HepG2 (cell line): Measurements from ENCODE around the gene NDOR1. TPM values are rescaled to one million over a fixed set of nuclear protein-coding genes. Genes with fewer than 3 reads are reported as not detected.
A peak's percentile ranks its signal among the peaks of the same experiment; 100 is the strongest.

Experiments
- DZIP1 ChIP-seq: sonication (generic); formaldehyde crosslinking; IDR thresholded peaks from 2 replicates; pipeline ENCODE4 v1.5.0; 2020; ENCODE audit warnings: mild to moderate bottlenecking, missing genetic modification reagents
- EED ChIP-seq: sonication (generic); formaldehyde crosslinking; IDR thresholded peaks from 2 replicates; pipeline ENCODE4 v1.5.0; 2020; ENCODE audit warnings: mild to moderate bottlenecking, missing genetic modification reagents
- JDP2 ChIP-seq: sonication (generic); formaldehyde crosslinking; IDR thresholded peaks from 2 replicates; pipeline ENCODE4 v1.8.1; 2022; ENCODE audit warnings: missing genetic modification reagents, borderline replicate concordance
- MAFG ChIP-seq: sonication (generic); formaldehyde crosslinking; IDR thresholded peaks from 2 replicates; pipeline ENCODE4 v1.5.1; 2020; ENCODE audit warnings: mild to moderate bottlenecking, missing genetic modification reagents
- PHF20 ChIP-seq: sonication (generic); formaldehyde crosslinking; IDR thresholded peaks from 2 replicates; pipeline ENCODE4 v1.5.0; 2020; ENCODE audit warnings: mild to moderate bottlenecking, missing genetic modification reagents
- PTBP1 ChIP-seq: fragments of 200-400 bp; formaldehyde crosslinking; IDR thresholded peaks from 2 replicates; pipeline ENCODE4 v1.6.1; 2018; ENCODE audit warnings: low read length, low read depth; ENCODE audit not compliant: poor library complexity, severe bottlenecking
- SMARCE1 ChIP-seq: fragments of 450-650 bp; IDR thresholded peaks from 2 replicates; pipeline ENCODE4 v1.6.1; 2017; ENCODE audit warnings: borderline replicate concordance
- ZC3H4 ChIP-seq: sonication (generic); formaldehyde crosslinking; IDR thresholded peaks from 2 replicates; pipeline ENCODE4 v1.4.0; 2020; ENCODE audit warnings: missing genetic modification reagents, borderline replicate concordance
- ZNF101 ChIP-seq: sonication (generic); formaldehyde crosslinking; IDR thresholded peaks from 2 replicates; pipeline ENCODE4 v1.4.0; 2020; ENCODE audit warnings: mild to moderate bottlenecking, low read depth, missing genetic modification reagents, borderline replicate concordance
- ZNF260 ChIP-seq: sonication (generic); formaldehyde crosslinking; IDR thresholded peaks from 2 replicates; pipeline ENCODE4 v1.4.0; 2020; ENCODE audit warnings: missing genetic modification reagents, low read depth, mild to moderate bottlenecking, borderline replicate concordance
- ZNF3 ChIP-seq: IDR thresholded peaks from 2 replicates; pipeline ENCODE4 v1.7.0; 2017; ENCODE audit warnings: inconsistent platforms
- ZNF317 ChIP-seq: sonication (generic); formaldehyde crosslinking; IDR thresholded peaks from 2 replicates; pipeline ENCODE4 v1.5.0; 2020; ENCODE audit warnings: mild to moderate bottlenecking, missing genetic modification reagents
- ZNF430 ChIP-seq: sonication (generic); formaldehyde crosslinking; IDR thresholded peaks from 2 replicates; pipeline ENCODE4 v1.9.0; 2021; ENCODE audit warnings: mild to moderate bottlenecking, missing genetic modification reagents
- ZNF552 ChIP-seq: sonication (generic); formaldehyde crosslinking; IDR thresholded peaks from 2 replicates; pipeline ENCODE4 v1.9.0; 2022; ENCODE audit warnings: missing genetic modification reagents, mild to moderate bottlenecking, borderline replicate concordance
- ZNF713 ChIP-seq: sonication (generic); formaldehyde crosslinking; IDR thresholded peaks from 2 replicates; pipeline ENCODE4 v1.4.0; 2020; ENCODE audit warnings: mild to moderate bottlenecking, missing genetic modification reagents
- polyA plus RNA-seq, 8 experiments: library from polyadenylated mRNA; depleted of rRNA in 3 of 8; stranded (reverse) in 7 of 8; unstranded in 1 of 8; fragments of >200 nt; fragmentation: Illumina TruSeq in 4 of 8; extraction: Trizol in 4 of 8; gene quantifications; 2 replicates each; pipeline versions ENCODE4 v1.2.1 to v1.2.3, GENCODE V29; 2011 to 2016; ENCODE audit warnings: low read depth in 4 of 8, missing spikeins in 1 of 8, mixed read lengths in 1 of 8; ENCODE audit not compliant: insufficient read depth in 1 of 8
- total RNA-seq, 5 experiments: library from RNA; depleted of rRNA; stranded (reverse); fragments of >200 nt; fragmentation: Illumina TruSeq; extraction: Trizol; gene quantifications; 2 replicates each; pipeline ENCODE4 v1.2.3, GENCODE V29; 2016; ENCODE audit warnings: low read depth in 1 of 5
- TF ChIP-seq, protein P1 (sequence below): sonication (generic); formaldehyde crosslinking; IDR thresholded peaks from 2 replicates; pipeline ENCODE4 v1.8.1; 2023; ENCODE audit warnings: mild to moderate bottlenecking, moderate library complexity, missing genetic modification reagents
- TF ChIP-seq, protein P2 (sequence below): sonication (generic); formaldehyde crosslinking; IDR thresholded peaks from 2 replicates; pipeline ENCODE4 v1.5.0; 2020; ENCODE audit warnings: missing genetic modification reagents, mild to moderate bottlenecking, borderline replicate concordance
- TF ChIP-seq, protein P3 (sequence below): sonication (generic); formaldehyde crosslinking; conservative IDR thresholded peaks from 2 replicates; pipeline ENCODE4 v1.4.0; 2020; ENCODE audit warnings: missing genetic modification reagents

NDOR1 gene
- total and polyA plus RNA-seq, 2 of the 13 experiments (the other 11 are each of a cell fraction or from before 2014, with no cell fraction given), result 3.6 to 8.7 TPM

- TF ChIP-seq ZNF430 (CRISPR knock-in tag) (no peak; the same call in none of the 2 replicates), ZNF713 (CRISPR knock-in tag) (no peak), ZC3H4 (CRISPR knock-in tag) (no peak), ZNF101 (CRISPR knock-in tag) (0 out of 2 replicates have a peak, but pooled peaks have one; percentile 66), JDP2 (CRISPR knock-in tag) (no peak), MAFG (CRISPR knock-in tag) (no peak), ZNF260 (CRISPR knock-in tag) (0 out of 2 replicates have a peak, but pooled peaks have one; percentile 75), ZNF317 (no peak), EED (CRISPR knock-in tag) (no peak), SMARCE1 (no peak), PTBP1 (no peak), ZNF3 (CRISPR knock-in tag) (no peak), ZNF552 (0 out of 2 replicates have a peak, but pooled peaks have one; percentile 67), PHF20 (no peak; the same call in none of the 2 replicates), DZIP1 (CRISPR knock-in tag) (no peak)
- TF ChIP-seq, protein P1, sequence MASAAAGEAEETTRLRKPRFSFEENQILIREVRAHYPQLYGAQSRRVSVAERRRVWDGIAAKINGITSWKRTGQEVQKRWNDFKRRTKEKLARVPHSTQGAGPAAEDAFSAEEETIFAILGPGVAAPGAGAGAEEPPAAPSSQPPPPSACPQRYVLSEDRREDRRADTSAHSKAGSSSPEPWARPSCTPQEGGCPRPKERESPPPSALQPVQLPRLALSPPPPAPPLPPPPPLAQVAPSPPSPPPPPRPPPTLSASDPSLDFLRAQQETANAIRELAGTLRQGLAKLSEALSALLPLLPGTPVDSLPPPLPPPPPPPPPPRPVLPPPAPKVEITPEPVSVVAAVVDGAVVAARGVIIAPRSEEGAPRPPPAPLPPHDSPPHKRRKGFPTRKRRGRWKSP (CRISPR knock-in tag), result peak; percentile 99
- TF ChIP-seq, protein P2, sequence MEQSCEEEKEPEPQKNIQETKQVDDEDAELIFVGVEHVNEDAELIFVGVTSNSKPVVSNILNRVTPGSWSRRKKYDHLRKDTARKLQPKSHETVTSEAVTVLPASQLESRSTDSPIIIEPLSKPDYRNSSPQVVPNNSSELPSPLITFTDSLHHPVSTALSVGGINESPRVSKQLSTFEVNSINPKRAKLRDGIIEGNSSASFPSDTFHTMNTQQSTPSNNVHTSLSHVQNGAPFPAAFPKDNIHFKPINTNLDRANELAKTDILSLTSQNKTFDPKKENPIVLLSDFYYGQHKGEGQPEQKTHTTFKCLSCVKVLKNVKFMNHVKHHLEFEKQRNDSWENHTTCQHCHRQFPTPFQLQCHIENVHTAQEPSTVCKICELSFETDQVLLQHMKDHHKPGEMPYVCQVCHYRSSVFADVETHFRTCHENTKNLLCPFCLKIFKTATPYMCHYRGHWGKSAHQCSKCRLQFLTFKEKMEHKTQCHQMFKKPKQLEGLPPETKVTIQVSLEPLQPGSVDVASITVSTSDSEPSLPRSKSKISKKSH (CRISPR knock-in tag), result no peak; the same call in 1 of the 2 replicates
- TF ChIP-seq, protein P3, sequence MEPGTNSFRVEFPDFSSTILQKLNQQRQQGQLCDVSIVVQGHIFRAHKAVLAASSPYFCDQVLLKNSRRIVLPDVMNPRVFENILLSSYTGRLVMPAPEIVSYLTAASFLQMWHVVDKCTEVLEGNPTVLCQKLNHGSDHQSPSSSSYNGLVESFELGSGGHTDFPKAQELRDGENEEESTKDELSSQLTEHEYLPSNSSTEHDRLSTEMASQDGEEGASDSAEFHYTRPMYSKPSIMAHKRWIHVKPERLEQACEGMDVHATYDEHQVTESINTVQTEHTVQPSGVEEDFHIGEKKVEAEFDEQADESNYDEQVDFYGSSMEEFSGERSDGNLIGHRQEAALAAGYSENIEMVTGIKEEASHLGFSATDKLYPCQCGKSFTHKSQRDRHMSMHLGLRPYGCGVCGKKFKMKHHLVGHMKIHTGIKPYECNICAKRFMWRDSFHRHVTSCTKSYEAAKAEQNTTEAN, result peak; percentile 71
Observed at GRCh38 chr9:137240318-137240840, 34.9 kb downstream of the NDOR1 start (continued).
